MCF 10A (cell line): ENCODE measurements around the gene SMARCC2. TPM values are rescaled to one million over a fixed set of nuclear protein-coding genes. Genes with fewer than 3 reads are reported as not detected.

Source experiments
- BruUV-seq: library from RNA; stranded (reverse); fragments of 400-500 nt; replicated peaks from 2 replicates; lab custom pipeline; 2021; lab: Mats Ljungman, UMichigan
- CTCF ChIA-PET: fragments of 300-600 bp; sonication (Branson Sonifier 250); formaldehyde crosslinking; extraction: SDS; loops from one replicate; lab custom pipeline; 2021; ENCODE audit warnings: antibody characterized with exemption, inconsistent platforms; lab: Yijun Ruan, JAX
- POLR2A ChIA-PET: fragments of 300-600, 350-650 bp; sonication (Branson Sonifier 250); formaldehyde crosslinking; extraction: SDS; loops from one replicate; lab custom pipeline; 2020; ENCODE audit warnings: antibody characterized with exemption, inconsistent platforms; lab: Yijun Ruan, JAX
- DNase-seq: peaks from one replicate; pipeline ENCODE4 v3.0.0-alpha.2; 2018; ENCODE audit not compliant: unreplicated experiment
- H3K27ac Mint-ChIP-seq: one replicate; pipeline ENCODE4 v1.8.0; 2022; ENCODE audit warnings: mild to moderate bottlenecking, low read depth, mixed read lengths; ENCODE audit not compliant: unreplicated experiment
- H3K27me3 Mint-ChIP-seq: one replicate; pipeline ENCODE4 v1.8.0; 2022; ENCODE audit warnings: mixed read lengths; ENCODE audit not compliant: insufficient read depth, unreplicated experiment
- H3K36me3 Mint-ChIP-seq: one replicate; pipeline ENCODE4 v1.8.0; 2022; ENCODE audit warnings: mild to moderate bottlenecking, moderate library complexity, mixed read lengths; ENCODE audit not compliant: insufficient read depth, unreplicated experiment
- H3K4me1 Mint-ChIP-seq: one replicate; pipeline ENCODE4 v1.8.0; 2022; ENCODE audit warnings: mixed read lengths; ENCODE audit not compliant: insufficient read depth, unreplicated experiment
- H3K4me3 Mint-ChIP-seq: one replicate; pipeline ENCODE4 v1.8.0; 2022; ENCODE audit warnings: mild to moderate bottlenecking, moderate library complexity, mixed read lengths; ENCODE audit not compliant: unreplicated experiment
- H3K9me3 Mint-ChIP-seq: one replicate; pipeline ENCODE4 v1.8.0; 2022; ENCODE audit warnings: mixed read lengths; ENCODE audit not compliant: unreplicated experiment
- intact Hi-C: fragments of 100-400 bp; cut with micrococcal nuclease; formaldehyde crosslinking; loops from 2 replicates; pipeline ENCODE4 v1.14.1; 2022
- total RNA-seq: library from RNA; stranded (reverse); gene quantifications from 2 replicates; pipeline ENCODE4 v1.2.3, GENCODE V29; 2022
- TF ChIP-seq, protein P1 (sequence below): fragments of 200-600 bp; IDR thresholded peaks from one replicate; pipeline ENCODE4 v1.8.0; 2022; ENCODE audit warnings: antibody characterized with exemption, mild to moderate bottlenecking; ENCODE audit not compliant: unreplicated experiment

SMARCC2 gene
- total RNA-seq, 1 experiment from 2014 or later = 52.1 TPM

DNA sequence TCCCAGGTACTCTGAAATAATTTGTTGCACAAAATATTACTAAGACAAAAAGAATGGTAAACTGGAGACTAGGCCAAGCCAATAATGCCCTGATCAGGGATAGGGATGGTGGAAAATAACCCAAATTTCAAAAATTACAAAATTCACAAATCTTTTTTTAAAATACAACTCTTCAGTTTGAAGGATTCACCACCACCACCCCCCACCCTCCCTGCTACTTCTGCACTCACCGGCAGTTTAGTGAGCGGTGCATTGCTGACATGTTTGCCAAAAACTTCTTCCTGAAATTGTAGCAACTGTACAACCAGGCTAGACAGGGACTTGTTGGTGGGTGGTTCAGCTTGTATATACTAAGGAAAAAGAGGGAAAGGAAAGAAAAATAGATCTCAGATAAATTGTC lies 2.3 kb downstream of the SMARCC2 start:
- DNase-seq = no peak
- H3K27me3 Mint-ChIP-seq = no peaks in the 10 kb centered on the region
- no peaks in the 10 kb centered on the region for H3K9me3 Mint-ChIP-seq
- no peak overlapping the region for H3K27ac Mint-ChIP-seq
- H3K4me3 Mint-ChIP-seq = no peak overlapping the region
- ChIA-PET CTCF (interaction anchor here (0.7 to 6.6 kb wide), 6 partner anchors 18 to 68 kb away, joined by 3 to 83 read pairs (median 22); partner anchors contain the start of genes ESYT1 and ZC3H10), POLR2A (interaction anchor here (1.7 to 7.9 kb wide), 5 partner anchors 10 to 59 kb away, joined by 5 to 108 read pairs (median 85); partner anchors contain the start of genes ESYT1, MYL6 and RNF41)
- BruUV-seq = no TSS peak
- peaks cover 27% of the 10 kb centered on the region for H3K4me1 Mint-ChIP-seq
- intact Hi-C loops = no loop called here
- H3K36me3 Mint-ChIP-seq = peaks cover 60% of the 10 kb centered on the region
- TF ChIP-seq, protein P1, sequence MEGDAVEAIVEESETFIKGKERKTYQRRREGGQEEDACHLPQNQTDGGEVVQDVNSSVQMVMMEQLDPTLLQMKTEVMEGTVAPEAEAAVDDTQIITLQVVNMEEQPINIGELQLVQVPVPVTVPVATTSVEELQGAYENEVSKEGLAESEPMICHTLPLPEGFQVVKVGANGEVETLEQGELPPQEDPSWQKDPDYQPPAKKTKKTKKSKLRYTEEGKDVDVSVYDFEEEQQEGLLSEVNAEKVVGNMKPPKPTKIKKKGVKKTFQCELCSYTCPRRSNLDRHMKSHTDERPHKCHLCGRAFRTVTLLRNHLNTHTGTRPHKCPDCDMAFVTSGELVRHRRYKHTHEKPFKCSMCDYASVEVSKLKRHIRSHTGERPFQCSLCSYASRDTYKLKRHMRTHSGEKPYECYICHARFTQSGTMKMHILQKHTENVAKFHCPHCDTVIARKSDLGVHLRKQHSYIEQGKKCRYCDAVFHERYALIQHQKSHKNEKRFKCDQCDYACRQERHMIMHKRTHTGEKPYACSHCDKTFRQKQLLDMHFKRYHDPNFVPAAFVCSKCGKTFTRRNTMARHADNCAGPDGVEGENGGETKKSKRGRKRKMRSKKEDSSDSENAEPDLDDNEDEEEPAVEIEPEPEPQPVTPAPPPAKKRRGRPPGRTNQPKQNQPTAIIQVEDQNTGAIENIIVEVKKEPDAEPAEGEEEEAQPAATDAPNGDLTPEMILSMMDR = no peak

DNA sequence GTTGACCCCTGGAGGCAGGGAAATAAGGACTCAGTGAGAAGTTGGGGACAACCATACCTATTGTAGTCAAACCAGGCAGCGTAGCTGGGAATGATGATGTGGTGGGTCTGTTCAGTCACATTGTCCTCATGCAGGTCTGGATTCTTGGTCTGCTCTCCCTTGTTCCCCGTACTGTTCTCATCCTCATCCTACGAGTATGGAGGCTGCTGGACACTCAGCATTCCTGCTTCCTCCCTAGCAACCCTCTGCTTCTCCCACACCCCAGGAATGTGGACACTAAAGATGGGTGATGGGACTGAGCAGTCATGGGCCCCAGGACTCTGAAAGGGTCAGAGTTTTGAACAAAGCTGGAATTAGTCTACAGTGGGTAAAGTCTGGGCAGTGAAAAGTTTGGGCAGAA lies 10.9 kb downstream of the SMARCC2 start:
- BruUV-seq = no TSS peak
- no peaks in the 10 kb centered on the region for H3K4me1 Mint-ChIP-seq
- H3K9me3 Mint-ChIP-seq = no peaks in the 10 kb centered on the region
- POLR2A ChIA-PET = interaction anchor here (1.1 to 1.7 kb wide), 5 partner anchors 8 to 50 kb away, joined by 3 to 5 read pairs (median 3); partner anchors contain the start of genes ESYT1 and SMARCC2
- no peak overlapping the region for H3K4me3 Mint-ChIP-seq
- CTCF ChIA-PET = interaction anchor here (0.7 to 1.5 kb wide), 4 partner anchors 11 to 54 kb away, joined by 3 to 9 read pairs (median 5); partner anchors contain the start of gene SMARCC2
- TF ChIP-seq, protein P1 = no peak
- no peak for DNase-seq
- no peaks in the 10 kb centered on the region for H3K27me3 Mint-ChIP-seq
- no peak overlapping the region for H3K27ac Mint-ChIP-seq
- H3K36me3 Mint-ChIP-seq = peaks cover 97% of the 10 kb centered on the region
- intact Hi-C loops = no loop called here

DNA sequence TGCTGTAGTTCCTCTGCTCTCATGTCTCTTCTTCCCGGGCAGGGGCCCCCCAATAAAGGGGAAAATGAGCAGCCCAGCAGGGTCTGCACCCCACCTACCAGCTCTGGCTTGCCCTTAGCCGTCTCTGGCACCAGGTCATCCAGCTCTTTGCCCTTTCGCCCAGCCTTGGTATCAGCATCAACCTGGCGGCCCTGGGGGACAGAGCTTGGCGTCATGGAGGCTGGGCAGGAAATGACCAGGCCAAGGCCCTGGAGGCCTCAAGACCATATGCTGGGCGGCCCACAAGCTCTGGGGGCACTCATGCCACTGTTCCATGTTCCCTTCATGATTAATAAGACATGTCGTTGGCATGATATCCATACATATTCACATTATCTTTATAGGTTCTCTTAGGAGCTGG lies 16.4 kb downstream of the SMARCC2 start:
- Mint-ChIP-seq H3K4me3 (no peak overlapping the region), H3K36me3 (peaks cover 97% of the 10 kb centered on the region), H3K4me1 (no peaks in the 10 kb centered on the region), H3K9me3 (no peaks in the 10 kb centered on the region), H3K27ac (no peak overlapping the region), H3K27me3 (no peaks in the 10 kb centered on the region)
- ChIA-PET POLR2A (interaction anchor here (0.6 to 4.1 kb wide), 4 partner anchors 7 to 192 kb away, joined by 3 to 15 read pairs (median 10); partner anchors contain the start of genes MYL6 and SMARCC2), CTCF (interaction anchor here (0.5 to 0.9 kb wide), 4 partner anchors 19 to 1135 kb away, joined by 3 to 5 read pairs (median 3); no protein-coding TSS in a partner anchor)
- intact Hi-C loops = no loop called here
- no peak for DNase-seq
- TF ChIP-seq, protein P1 = no peak
- BruUV-seq = no TSS peak

DNA sequence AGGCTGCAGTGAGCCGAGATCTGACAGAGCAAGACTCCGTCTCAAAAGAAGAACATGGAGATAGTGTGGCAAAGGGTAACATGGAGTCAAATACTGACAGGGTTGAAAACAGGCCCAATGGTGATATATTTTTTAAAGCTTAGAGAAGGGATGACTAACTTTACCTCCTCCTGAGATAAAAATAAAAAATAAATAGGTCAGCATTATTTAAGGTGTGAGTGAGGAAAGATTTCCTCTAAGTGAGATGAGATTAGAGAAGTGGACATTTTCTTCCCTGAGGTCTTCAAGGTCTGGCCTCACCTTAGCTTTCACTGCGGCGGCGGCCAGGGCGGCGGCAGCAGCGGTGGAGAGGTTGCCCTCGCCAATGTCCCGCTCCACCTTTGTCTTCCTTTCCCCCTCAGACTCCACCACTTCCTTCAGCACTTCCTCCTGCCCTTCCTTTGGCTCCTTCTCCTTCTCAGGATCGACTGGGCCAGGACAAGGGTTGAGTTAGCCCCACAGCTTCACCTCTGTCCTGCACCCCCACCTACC lies 20.0 kb downstream of the SMARCC2 start:
- BruUV-seq = no TSS peak
- H3K27ac Mint-ChIP-seq = no peak overlapping the region
- CTCF ChIA-PET = interaction anchor here (0.8 kb wide), 1 partner anchor 53 kb away, joined by 3 read pairs; no protein-coding TSS in a partner anchor
- no peak overlapping the region for H3K4me3 Mint-ChIP-seq
- TF ChIP-seq, protein P1 = no peak
- DNase-seq = no peak
- intact Hi-C loops = no loop called here
- no peaks in the 10 kb centered on the region for H3K4me1 Mint-ChIP-seq
- H3K9me3 Mint-ChIP-seq = no peaks in the 10 kb centered on the region
- no peaks in the 10 kb centered on the region for H3K27me3 Mint-ChIP-seq
- POLR2A ChIA-PET = interaction anchor here (0.6 to 3.7 kb wide), 4 partner anchors 9 to 19 kb away, joined by 3 to 24 read pairs (median 3); partner anchors contain the start of gene MYL6
- peaks cover 97% of the 10 kb centered on the region for H3K36me3 Mint-ChIP-seq
